ENCODE results near the gene SPON1. TPM values are rescaled to one million over a fixed set of nuclear protein-coding genes. Genes with fewer than 3 reads are reported as not detected.

SPON1 gene
- total RNA-seq, 1 experiment from 2014 or later: not detected

DNA sequence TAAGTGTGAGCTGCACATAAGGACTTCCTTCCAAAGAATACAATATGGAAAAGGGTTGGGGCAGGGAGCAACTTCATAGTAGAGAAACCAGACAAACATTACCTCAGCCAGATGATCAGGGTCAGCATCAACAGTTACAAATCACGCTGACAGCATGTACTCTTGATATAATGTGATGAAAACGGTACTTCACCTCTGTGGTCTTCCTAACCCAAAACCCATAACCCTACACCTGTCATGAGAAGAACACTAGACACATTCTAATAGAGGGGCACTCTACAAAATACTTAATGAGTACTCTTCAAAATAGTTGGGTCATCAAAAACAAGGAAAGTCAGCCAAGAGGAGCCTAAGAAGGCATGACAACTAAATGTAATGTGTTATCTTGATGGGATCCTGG lies 352.6 kb downstream of the SPON1 start:
- no peaks in the 10 kb centered on the region for H3F3A ChIP-seq (ENCODE audit: low read length, unreplicated experiment)
- no peak overlapping the region for H3K27ac ChIP-seq (ENCODE audit: low read length)
- TF ChIP-seq EZH2phosphoT487 (IDR thresholded peaks at IDR 0.05; ENCODE audit: borderline replicate concordance, low read length) (no peak), EZH2 (IDR thresholded peaks at IDR 0.05; ENCODE audit: low read length, unreplicated experiment) (no peak), CTCF (conservative IDR thresholded peaks at IDR 0.05; ENCODE audit: low read depth, low read length) (no peak)
- no peaks in the 10 kb centered on the region for H3K36me3 ChIP-seq (ENCODE audit: low read depth, low read length)
- no peaks in the 10 kb centered on the region for H3K27me3 ChIP-seq (ENCODE audit: low read length)
- no peaks in the 10 kb centered on the region for H3K9me3 ChIP-seq (ENCODE audit: low read length)
- CTCF ChIA-PET: no interaction called here
- H4K20me1 ChIP-seq (ENCODE audit: low read length): peaks cover 16% of the 10 kb centered on the region; the same call in 1 of the 2 replicates
- intact Hi-C loops (cut with micrococcal nuclease): no loop called here
- POLR2A ChIA-PET (ENCODE audit: unreplicated experiment): no interaction called here
- peaks cover 67% of the 10 kb centered on the region for H3K79me2 ChIP-seq (ENCODE audit: low read length)
- no peak overlapping the region for H2AFZ ChIP-seq (ENCODE audit: low read length)
- H3K4me2 ChIP-seq (ENCODE audit: low read length): no peak overlapping the region
- no peak overlapping the region for H3K9ac ChIP-seq (ENCODE audit: low read length)
- peaks cover 47% of the 10 kb centered on the region for H3K4me1 ChIP-seq (ENCODE audit: insufficient read depth, low read length)
- DNase-seq (no peak), ATAC-seq (no peak)
- no peak overlapping the region for H3K4me3 ChIP-seq (ENCODE audit: low read length)
- BruUV-seq (replicated peaks): no TSS peak
- no peaks in the 10 kb centered on the region for H3K9me2 ChIP-seq (replicated peaks; ENCODE audit: low read length)
